DOHH2 (cell line): ENCODE measurements around the gene ALKBH3.

Experiments used
- H3F3A ChIP-seq: fragments of 200-600 bp; sonication (generic), shearing (Covaris generic); 2 replicates; pipeline ENCODE4 v1.6.0; 2016; ENCODE audit warnings: antibody characterized with exemption, mild to moderate bottlenecking; ENCODE audit not compliant: control insufficient read depth, insufficient read depth
- H3K27ac ChIP-seq: fragments of 200-600 bp; sonication (generic); 2 replicates; pipeline ENCODE4 v1.5.1; 2014; ENCODE audit warnings: low read depth, mild to moderate bottlenecking, low read length, moderate library complexity
- H3K27me3 ChIP-seq: fragments of 200-600 bp; sonication (generic); 2 replicates; pipeline ENCODE4 v1.6.1; 2014; ENCODE audit warnings: mild to moderate bottlenecking, low read length, mixed read lengths; ENCODE audit not compliant: control insufficient read depth
- H3K36me3 ChIP-seq: fragments of 200-600 bp; sonication (generic); 2 replicates; pipeline ENCODE4 v1.6.1; 2014; ENCODE audit warnings: mild to moderate bottlenecking, low read length, moderate library complexity, mixed read lengths; ENCODE audit not compliant: control insufficient read depth
- H3K4me1 ChIP-seq: fragments of 200-600 bp; sonication (generic); 2 replicates; pipeline ENCODE4 v1.6.1; 2014; ENCODE audit warnings: mild to moderate bottlenecking, low read length, mixed read lengths; ENCODE audit not compliant: control insufficient read depth
- H3K4me2 ChIP-seq: fragments of 200-600 bp; sonication (generic); 2 replicates; pipeline ENCODE4 v1.6.0; 2014; ENCODE audit warnings: mild to moderate bottlenecking, low read length, moderate library complexity
- H3K4me3 ChIP-seq: fragments of 200-600 bp; sonication (generic); 2 replicates; pipeline ENCODE4 v1.5.1; 2014; ENCODE audit warnings: mild to moderate bottlenecking, low read length, mixed read lengths
- H3K79me2 ChIP-seq: fragments of 200-600 bp; sonication (generic); 2 replicates; pipeline ENCODE4 v1.6.1; 2014; ENCODE audit warnings: mild to moderate bottlenecking, low read length, mixed read lengths; ENCODE audit not compliant: control insufficient read depth
- H3K9me2 ChIP-seq: fragments of 200-600 bp; sonication (generic); replicated peaks from 2 replicates; pipeline ENCODE4 v1.6.1; 2014; ENCODE audit warnings: mild to moderate bottlenecking, low read length, mixed read lengths; ENCODE audit not compliant: control insufficient read depth
- H3K9me3 ChIP-seq: fragments of 200-600 bp; sonication (generic); 2 replicates; pipeline ENCODE4 v1.6.1; 2014; ENCODE audit warnings: antibody characterized with exemption, low read length, mixed read lengths; ENCODE audit not compliant: control insufficient read depth, insufficient read depth
- H4K20me1 ChIP-seq: fragments of 200-600 bp; sonication (generic); 2 replicates; pipeline ENCODE4 v1.6.0; 2014; ENCODE audit warnings: low read depth, mild to moderate bottlenecking, antibody characterized with exemption, low read length, moderate library complexity; ENCODE audit not compliant: control insufficient read depth, insufficient read depth
- CTCF ChIP-seq: fragments of 200-600 bp; sonication (generic); IDR thresholded peaks from one replicate; pipeline ENCODE4 v1.5.1; 2014; ENCODE audit warnings: antibody characterized with exemption, mild to moderate bottlenecking, low read depth, low read length; ENCODE audit not compliant: poor library complexity, severe bottlenecking
- EZH2phosphoT487 ChIP-seq: fragments of 200-600 bp; sonication (generic); IDR thresholded peaks from 2 replicates; pipeline ENCODE4 v1.6.1; 2017; ENCODE audit warnings: borderline replicate concordance, mild to moderate bottlenecking, antibody characterized with exemption, low read length, moderate library complexity, mixed read lengths

The ALKBH3 gene

GRCh38 chr11:43922295-43922648 is 41.6 kb downstream of the ALKBH3 start:
- Histone ChIP-seq H3K79me2 (no peaks in the 10 kb centered on the region), H3K9me2 (no peaks in the 10 kb centered on the region), H3F3A (no peaks in the 10 kb centered on the region), H3K4me3 (no peak overlapping the region), H3K27me3 (no peaks in the 10 kb centered on the region), H3K36me3 (peaks cover 4% of the 10 kb centered on the region; the same call in 1 of the 2 replicates), H3K9me3 (no peaks in the 10 kb centered on the region), H3K4me1 (no peaks in the 10 kb centered on the region), H3K4me2 (no peak overlapping the region), H3K27ac (no peak overlapping the region), H4K20me1 (no peaks in the 10 kb centered on the region; the same call in 1 of the 2 replicates)
- TF ChIP-seq CTCF, result no peak
- TF ChIP-seq EZH2phosphoT487, result no peak

GRCh38 chr11:43922744-43923405 is 42.2 kb downstream of the ALKBH3 start:
- Histone ChIP-seq H3K27ac (no peak overlapping the region), H3K27me3 (no peaks in the 10 kb centered on the region), H3K4me2 (no peak overlapping the region), H3K79me2 (no peaks in the 10 kb centered on the region), H3K4me1 (no peaks in the 10 kb centered on the region), H3K9me3 (no peaks in the 10 kb centered on the region), H4K20me1 (no peaks in the 10 kb centered on the region), H3K9me2 (no peaks in the 10 kb centered on the region), H3K36me3 (peaks cover 4% of the 10 kb centered on the region; the same call in 1 of the 2 replicates), H3F3A (no peaks in the 10 kb centered on the region), H3K4me3 (no peak overlapping the region)
- TF ChIP-seq CTCF, result no peak
- no peak for TF ChIP-seq EZH2phosphoT487

- Histone ChIP-seq H3K27ac (no peak overlapping the region), H3K4me1 (no peaks in the 10 kb centered on the region), H3K4me2 (no peak overlapping the region), H4K20me1 (no peaks in the 10 kb centered on the region), H3F3A (no peaks in the 10 kb centered on the region), H3K36me3 (peaks cover 4% of the 10 kb centered on the region; the same call in 1 of the 2 replicates), H3K27me3 (no peaks in the 10 kb centered on the region), H3K4me3 (no peak overlapping the region), H3K79me2 (no peaks in the 10 kb centered on the region), H3K9me2 (no peaks in the 10 kb centered on the region), H3K9me3 (no peaks in the 10 kb centered on the region)
- TF ChIP-seq EZH2phosphoT487, result no peak
Observed at GRCh38 chr11:43923406-43924111, 42.9 kb downstream of the ALKBH3 start.
